Panc1 (cell line): ENCODE data around the gene CRYAB. TPM values are rescaled to one million over a fixed set of nuclear protein-coding genes. Genes with fewer than 3 reads are reported as not detected.
A peak's percentile ranks its signal among the peaks of the same experiment; 100 is the strongest.

ENCODE experiments used
- ATAC-seq: fragments of 200-7000 bp; cut with Tn5 transposase; 2 replicates; pipeline ENCODE4 v1.9.1; 2020; ENCODE audit warnings: mild to moderate bottlenecking, moderate library complexity
- BruUV-seq: library from RNA; stranded (reverse); fragments of 400-500 nt; replicated peaks from 2 replicates; lab custom pipeline; 2021; lab: Mats Ljungman, UMichigan
- CTCF ChIA-PET: fragments of 300-600 bp; sonication (Branson Sonifier 250); formaldehyde crosslinking; loops from one replicate; lab custom pipeline; 2022; ENCODE audit warnings: antibody characterized with exemption; lab: Charles Lee
- POLR2A ChIA-PET: fragments of 300-600 bp; sonication (Branson Sonifier 250); formaldehyde crosslinking; loops from one replicate; lab custom pipeline; 2022; ENCODE audit warnings: antibody characterized with exemption; lab: Charles Lee
- DNase-seq: peaks from one replicate; pipeline ENCODE4 v3.0.0-alpha.2; 2010; ENCODE audit warnings: low read depth, low spot score
- H3K27ac ChIP-seq: 2 replicates; pipeline ENCODE4 v1.5.1; 2011; ENCODE audit warnings: mild to moderate bottlenecking, low read length, inconsistent platforms
- H3K27me3 ChIP-seq: fragments of 200-500 bp; sonication (Bioruptor generic); 2 replicates; pipeline ENCODE4 v1.6.0; 2014; ENCODE audit warnings: low read length, inconsistent platforms; ENCODE audit not compliant: control insufficient read depth, insufficient read depth
- H3K36me3 ChIP-seq: fragments of 200-500 bp; sonication (Bioruptor generic); 2 replicates; pipeline ENCODE4 v1.5.1; 2014; ENCODE audit warnings: inconsistent platforms, mild to moderate bottlenecking, low read length, moderate library complexity; ENCODE audit not compliant: control insufficient read depth, insufficient read depth
- H3K4me1 ChIP-seq: 2 replicates; pipeline ENCODE4 v1.5.1; 2011; ENCODE audit warnings: inconsistent platforms, mild to moderate bottlenecking, low read length, moderate library complexity; ENCODE audit not compliant: control insufficient read depth, insufficient read depth
- H3K4me3 ChIP-seq, 2 experiments: 2 replicates each; pipeline ENCODE4 v1.5.1; 2011 to 2012; ENCODE audit warnings: low read depth in 2 of 2, low read length in 2 of 2, mild to moderate bottlenecking in 2 of 2, inconsistent platforms in 1 of 2, moderate library complexity in 1 of 2
- H3K9me3 ChIP-seq: fragments of 200-500 bp; sonication (Bioruptor generic); 2 replicates; pipeline ENCODE4 v1.5.1; 2014; ENCODE audit warnings: low read depth, mild to moderate bottlenecking, inconsistent platforms, low read length, moderate library complexity; ENCODE audit not compliant: control insufficient read depth, insufficient read depth
- CTCF ChIP-seq: fragments of 450-650 bp; IDR thresholded peaks from 2 replicates; pipeline ENCODE4 v1.5.1; 2017; ENCODE audit warnings: mild to moderate bottlenecking
- POLR2AphosphoS5 ChIP-seq: IDR thresholded peaks from 2 replicates; pipeline ENCODE4 v1.6.1; 2012; ENCODE audit warnings: mild to moderate bottlenecking, low read depth, low read length, moderate library complexity
- REST ChIP-seq, 2 experiments: IDR thresholded peaks; 2 replicates each; pipeline ENCODE4 v1.6.1; 2011 to 2012; ENCODE audit warnings: low read depth in 2 of 2, control low read depth in 1 of 2, low read length in 1 of 2, mild to moderate bottlenecking in 1 of 2, moderate library complexity in 1 of 2; ENCODE audit not compliant: insufficient read depth in 1 of 2
- SIN3A ChIP-seq: IDR thresholded peaks from 2 replicates; pipeline ENCODE4 v1.6.1; 2012; ENCODE audit warnings: low read depth, mild to moderate bottlenecking, low read length, moderate library complexity, borderline replicate concordance; ENCODE audit not compliant: insufficient read depth
- TCF7L2 ChIP-seq: IDR thresholded peaks from 2 replicates; pipeline ENCODE4 v1.6.1; 2011; ENCODE audit warnings: mild to moderate bottlenecking, low read depth, low read length, inconsistent platforms
- in situ Hi-C: cut with HindIII; loops from 2 replicates; pipeline ENCODE4 v1.10.0; 2016; ENCODE audit warnings: low sequenced_read_pairs, low pct_unique_long_range_greater_than_20kb
- intact Hi-C: fragments of 100-400 bp; cut with micrococcal nuclease; formaldehyde crosslinking; loops from one replicate; pipeline ENCODE4 v1.10.0; 2022; ENCODE audit not compliant: unreplicated experiment
- total RNA-seq: library from RNA; stranded (reverse); gene quantifications from one replicate; pipeline ENCODE4 v1.2.1, GENCODE V29; 2021; ENCODE audit not compliant: unreplicated experiment

CRYAB gene
- total RNA-seq, 1 experiment from 2014 or later, result 0.59 TPM

GRCh38 chr11:111870886-111871692 lies 40.5 kb downstream of the CRYAB start, which contains the start of gene ALG9:
Gene ALG9 (minus strand): TSS chr11:111871581. CDS start chr11:111871482, 99 bp downstream.
- BruUV-seq, result no TSS peak
- Histone ChIP-seq H3K4me1 (peaks cover 13% of the 10 kb centered on the region), H3K27ac (peak within 1 kb of the TSS; percentile 96), H3K9me3 (no peaks in the 10 kb centered on the region), H3K27me3 (no peaks in the 10 kb centered on the region), H3K4me3 (peak within 1 kb of the TSS; percentile 76 to 77), H3K36me3 (no peaks in the 10 kb centered on the region; the same call in 1 of the 2 replicates)
- ATAC-seq (peak; percentile 98), DNase-seq (peak; percentile 62)
- in situ Hi-C loops (no loop called here), intact Hi-C loops (loop anchor here (10.0 kb wide), 1 partner anchor 114 kb away; no protein-coding TSS in a partner anchor)
- ChIA-PET CTCF (interaction anchor here (0.6 to 1.5 kb wide), 4 partner anchors 9 to 267 kb away, joined by 3 to 6 read pairs (median 4); no protein-coding TSS in a partner anchor), POLR2A (interaction anchor here (0.8 to 1.3 kb wide), 3 partner anchors 9 to 215 kb away, joined by 3 to 6 read pairs (median 3); partner anchors contain the start of gene TIMM8B)
- TF ChIP-seq SIN3A (peak; percentile 59; the same call in 1 of the 2 replicates), REST (IDR thresholded peaks at IDR 0.05; ENCODE audit: insufficient read depth in 1 of 2, low read depth in 2 of 2, low read length in 1 of 2) (no peak), TCF7L2 (peak; percentile 98), POLR2AphosphoS5 (peak; percentile 81), CTCF (peak; percentile 38)

GRCh38 chr11:111870522-111870885 lies 41.1 kb downstream of the CRYAB start:
- Histone ChIP-seq H3K27ac (peak overlapping the region; percentile 88), H3K27me3 (no peaks in the 10 kb centered on the region), H3K36me3 (peaks cover 3% of the 10 kb centered on the region), H3K4me1 (peaks cover 13% of the 10 kb centered on the region), H3K4me3 (peak overlapping the region; percentile 76 to 77), H3K9me3 (no peaks in the 10 kb centered on the region)
- ChIA-PET CTCF (interaction anchor here (0.6 kb wide), 1 partner anchor 85 kb away, joined by 6 read pairs; no protein-coding TSS in a partner anchor), POLR2A (interaction anchor here (0.8 to 1.3 kb wide), 2 partner anchors 9 to 57 kb away, joined by 3 to 6 read pairs; no protein-coding TSS in a partner anchor)
- DNase-seq, result no peak
- in situ Hi-C loops, result no loop called here
- intact Hi-C loops, result loop anchor here (10.0 kb wide), 1 partner anchor 114 kb away; no protein-coding TSS in a partner anchor
- no peak for TF ChIP-seq POLR2AphosphoS5
- TF ChIP-seq CTCF, result no peak
- TF ChIP-seq SIN3A, result no peak
- TF ChIP-seq REST (IDR thresholded peaks at IDR 0.05; ENCODE audit: insufficient read depth in 1 of 2, low read depth in 2 of 2, low read length in 1 of 2), result no peak
- TF ChIP-seq TCF7L2, result no peak
- no peak for ATAC-seq
- no TSS peak for BruUV-seq
